A549 treated with AZD9567 at 1 μM for 4 hours (cell line): Measurements from ENCODE around the gene STEAP2. TPM values are rescaled to one million over a fixed set of nuclear protein-coding genes. Genes with fewer than 3 reads are reported as not detected.

Experiments used
- total RNA-seq: library from RNA; stranded (reverse); fragments of 200-300 nt; extraction: Qiagen RNA extraction; gene quantifications from 5 replicates; pipeline ENCODE4 v1.2.3, GENCODE V29; 2022; ENCODE audit not compliant: insufficient read depth

STEAP2 gene
- 3.0 to 3.9 TPM (median 3.7 TPM) in 5 replicates for total RNA-seq

GRCh38 chr7:90211391-90212148 is at the start of gene STEAP2:
STEAP2 (plus strand) TSS chr7:90211740; CDS start chr7:90225083, 13,343 bp downstream.

GRCh38 chr7:90244909-90245851 is 33.6 kb downstream of the STEAP2 start, which contains the start of gene CFAP69:
CFAP69 (plus strand) TSS chr7:90245174; CDS start chr7:90245425, 251 bp downstream.

Other genes with a start within 250 kb of the STEAP2 start
- 13.0 to 15.5 TPM (median 14.1 TPM) in 5 replicates for gene STEAP1, start 57.3 kb upstream of the STEAP2 start, total RNA-seq
- 1.8 to 2.4 TPM (median 2.1 TPM) in 4 of 5 replicates, not detected in the other for gene CFAP69, start 33.4 kb downstream of the STEAP2 start, total RNA-seq
- 0.03 to 0.06 TPM (median 0.04 TPM) in 4 of 5 replicates, not detected in the other for gene FAM237B, start 109.6 kb downstream of the STEAP2 start, total RNA-seq
- gene GTPBP10, start 135.0 kb downstream of the STEAP2 start, total RNA-seq = 26.2 to 41.3 TPM (median 27.3 TPM) in 5 replicates
- gene CLDN12, start 191.7 kb downstream of the STEAP2 start, total RNA-seq = 24.5 to 33.1 TPM (median 30.4 TPM) in 5 replicates